ENCODE results near the gene MEGF6.

The MEGF6 gene

GRCh38 chr1:3555131-3555920 lies 56.0 kb downstream of the MEGF6 start:
- DNase-seq (ENCODE audit: low spot score) = no peak

DNA sequence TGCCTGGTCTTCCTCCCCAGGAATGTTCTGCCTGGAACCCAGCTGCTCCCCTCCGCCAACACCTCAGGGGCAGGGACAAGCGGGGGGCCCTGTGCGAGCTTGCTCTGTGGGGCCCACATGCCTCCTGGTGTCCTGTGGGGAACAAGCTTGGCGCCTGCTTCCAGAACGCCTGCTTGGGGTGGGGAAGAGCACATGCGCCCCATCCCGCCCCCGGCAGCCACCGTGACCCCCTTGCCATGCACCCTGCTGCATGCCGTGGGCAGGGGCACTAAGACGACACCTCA lies 57.4 kb downstream of the MEGF6 start:
- DNase-seq (ENCODE audit: low spot score) = no peak

GRCh38 chr1:3553166-3553939 lies 58.0 kb downstream of the MEGF6 start:
- DNase-seq (ENCODE audit: low spot score) = no peak

DNA sequence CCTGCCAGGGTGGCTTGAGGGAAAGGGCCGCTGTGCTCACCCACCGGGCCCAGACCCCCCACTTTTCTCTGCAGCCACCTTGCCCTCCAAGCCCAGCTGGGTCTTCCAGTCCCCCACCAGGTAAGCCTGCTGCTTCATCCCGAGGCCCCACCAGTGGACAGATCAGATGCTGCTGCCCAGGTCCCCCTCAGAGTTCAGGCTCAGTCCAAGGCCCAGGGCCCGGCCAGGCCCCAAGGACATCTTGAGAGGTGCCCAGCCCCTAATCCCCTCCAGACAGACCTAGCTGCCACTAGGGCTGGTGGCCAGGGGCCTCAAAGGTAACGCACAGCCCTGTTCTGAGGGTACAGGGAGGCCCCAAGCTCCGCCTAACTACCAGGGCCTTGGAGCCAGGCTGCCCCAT lies 58.6 kb downstream of the MEGF6 start:
- no peak for DNase-seq (ENCODE audit: low spot score)

GRCh38 chr1:3552176-3552575 lies 59.1 kb downstream of the MEGF6 start:
- DNase-seq (ENCODE audit: low spot score) = no peak

DNA sequence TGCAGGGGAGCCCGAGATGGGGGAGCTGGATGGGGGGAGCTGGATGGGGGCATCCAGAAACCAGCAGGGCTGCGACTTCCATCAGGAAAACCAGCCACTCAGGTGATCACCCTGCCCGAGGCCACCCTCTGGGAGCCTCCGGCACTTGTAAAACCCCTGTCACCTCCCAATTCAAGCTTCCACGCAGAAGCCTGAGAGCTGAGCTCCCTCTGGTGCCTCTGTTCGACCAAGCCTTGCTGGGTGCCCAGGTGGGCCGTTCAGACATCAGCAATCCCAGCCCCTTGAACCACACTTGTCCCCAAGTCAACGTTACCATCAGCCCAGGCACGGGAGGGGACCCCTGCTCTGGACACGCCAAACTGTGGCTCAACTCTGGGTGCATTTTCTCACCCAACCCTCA lies 59.6 kb downstream of the MEGF6 start:
- DNase-seq (ENCODE audit: low spot score) = no peak

GRCh38 chr1:3551290-3551678 lies 60.0 kb downstream of the MEGF6 start:
- DNase-seq (ENCODE audit: low spot score) = peak; percentile 55

GRCh38 chr1:3550511-3551289 lies 60.6 kb downstream of the MEGF6 start:
- DNase-seq (ENCODE audit: low spot score) = no peak

DNA sequence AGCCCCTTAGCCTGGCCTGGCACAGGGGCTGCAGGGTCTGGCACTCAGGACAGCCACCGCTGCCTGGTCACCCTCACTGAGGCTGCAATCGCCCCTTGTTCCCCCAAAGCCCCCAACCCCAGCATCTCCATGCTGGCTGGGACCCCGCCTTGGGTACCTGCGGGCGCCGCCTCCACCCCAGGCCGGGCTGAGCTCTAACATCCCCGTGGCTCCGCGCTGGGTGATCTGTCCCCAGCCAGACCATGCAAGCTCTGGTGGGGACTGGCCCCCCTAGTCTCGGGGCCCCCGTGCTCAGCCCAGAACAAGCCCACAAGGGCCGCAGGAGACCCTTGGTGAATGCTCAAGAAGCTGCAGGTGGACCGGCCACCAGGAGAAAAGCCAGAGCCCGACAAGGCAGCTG lies 62.4 kb downstream of the MEGF6 start:
- no peak for DNase-seq (ENCODE audit: low spot score)

DNA sequence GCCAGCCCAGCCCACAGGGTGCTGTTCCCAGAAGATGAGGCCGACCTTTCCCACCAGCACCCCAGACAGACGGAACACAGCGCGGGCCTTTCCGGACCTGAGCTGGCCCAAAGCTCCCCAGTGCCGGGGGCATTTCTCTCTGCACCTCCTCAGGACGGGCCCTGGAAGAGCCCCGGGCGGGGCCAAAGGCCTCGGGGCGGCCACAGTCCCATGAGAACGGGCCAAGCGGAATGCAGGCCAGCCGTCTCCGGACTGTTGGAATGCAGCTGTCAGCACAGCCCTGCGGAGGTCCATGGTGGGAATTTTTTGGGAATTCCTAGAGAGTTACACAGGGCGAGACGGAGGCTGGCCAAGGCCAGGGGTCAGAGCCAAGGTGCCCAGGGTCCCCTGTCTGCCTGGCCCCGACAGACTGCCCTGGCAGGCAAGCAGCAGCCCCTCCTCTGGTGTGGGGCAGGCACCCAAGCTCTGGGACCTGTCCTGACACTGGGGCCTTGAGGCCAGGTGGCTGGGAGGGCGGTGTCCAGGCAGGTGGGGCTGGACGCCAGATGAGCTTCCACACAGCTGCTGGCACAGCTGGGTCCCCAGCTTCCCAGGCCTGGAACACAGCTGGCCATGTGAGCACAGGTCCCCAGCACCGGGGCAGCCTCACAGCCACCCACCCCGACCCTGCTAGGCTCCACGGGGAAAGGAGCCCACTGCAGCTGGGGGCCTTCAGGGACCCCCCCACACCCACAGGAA lies 63.0 kb downstream of the MEGF6 start:
- peak; percentile 88 for DNase-seq (ENCODE audit: low spot score)

GRCh38 chr1:3547055-3548005 lies 64.0 kb downstream of the MEGF6 start:
- peak; percentile 55 for DNase-seq (ENCODE audit: low spot score)

GRCh38 chr1:3546048-3546384 lies 65.3 kb downstream of the MEGF6 start:
- DNase-seq (ENCODE audit: low spot score) = no peak

DNA sequence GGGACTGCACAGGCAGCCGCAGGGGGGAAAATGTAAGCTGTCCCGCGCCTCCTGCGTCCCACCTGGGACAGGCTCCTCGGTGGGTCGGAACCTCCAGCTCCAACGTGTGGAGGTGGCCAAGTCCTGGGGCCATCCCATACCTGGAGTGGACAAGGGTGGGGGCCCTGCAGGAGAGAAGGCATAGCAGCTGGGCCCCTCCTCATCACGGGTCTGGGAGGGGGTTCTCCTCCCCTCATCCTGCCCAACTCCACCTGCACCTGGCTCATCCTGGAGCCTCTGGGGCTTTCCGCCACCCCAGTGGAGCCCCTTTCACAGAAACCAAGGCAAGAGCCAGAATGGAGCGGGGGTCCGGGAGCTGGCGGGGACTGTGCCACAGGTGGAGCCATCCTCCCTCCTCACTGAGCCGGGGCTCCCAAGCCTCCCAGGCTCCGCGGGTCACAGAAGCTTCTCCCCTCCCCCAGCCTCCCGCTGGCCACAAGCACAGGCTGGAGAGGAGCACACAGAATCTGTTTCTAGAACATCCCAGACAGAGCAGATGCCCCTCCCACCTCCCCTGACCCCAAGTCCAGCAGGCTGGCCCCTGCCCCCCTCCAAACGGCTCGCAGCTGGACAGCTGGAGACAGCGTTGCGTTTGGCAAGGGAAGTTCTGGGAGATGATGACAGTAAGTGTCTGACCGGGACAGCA lies 65.8 kb downstream of the MEGF6 start:
- DNase-seq (ENCODE audit: low spot score) = peak; percentile 54

DNA sequence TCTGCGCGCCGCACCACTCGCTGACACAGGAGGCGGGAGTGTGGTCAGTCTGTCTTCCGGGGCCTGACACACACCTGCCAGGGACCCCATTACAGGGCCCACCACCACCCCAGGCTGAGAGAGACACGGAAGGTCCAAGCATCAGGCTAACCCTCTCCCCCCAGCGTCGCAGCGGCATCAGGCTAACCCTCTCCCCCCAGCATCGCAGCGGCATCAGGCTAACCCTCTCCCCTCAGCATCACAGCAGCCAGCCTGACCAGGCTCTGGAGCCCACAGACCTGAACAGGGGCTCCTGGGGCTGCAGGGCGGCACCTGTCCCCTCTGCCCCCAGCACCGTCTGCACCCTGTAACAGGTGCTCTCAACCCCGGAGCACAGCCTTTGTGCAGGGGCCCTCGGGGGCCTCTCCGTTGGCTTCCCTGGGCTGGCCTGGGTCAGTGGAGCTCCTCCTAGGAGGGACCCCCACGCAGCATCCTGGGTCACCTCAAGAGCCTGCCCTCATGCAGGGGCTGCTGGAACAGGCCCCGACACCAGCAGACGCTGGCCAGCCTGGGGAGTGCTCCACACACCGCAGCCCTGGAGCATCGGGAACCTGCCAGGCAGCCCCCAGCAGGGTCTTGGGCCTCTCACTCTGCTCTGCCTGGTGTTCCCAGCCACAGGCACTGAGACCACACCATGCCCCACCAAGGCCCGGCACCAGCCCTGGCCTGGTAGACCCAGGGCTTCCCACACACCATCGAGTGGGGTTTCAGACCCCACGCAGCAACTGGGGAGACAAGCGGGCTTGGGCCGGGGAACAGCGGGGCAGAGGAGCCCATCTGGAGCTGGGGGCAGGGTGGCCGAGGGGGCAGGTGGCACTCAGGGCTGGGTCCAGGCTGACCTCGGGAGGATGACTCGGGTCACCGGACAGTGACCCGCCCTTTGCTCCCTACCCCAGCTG lies 67.0 kb downstream of the MEGF6 start:
- DNase-seq (ENCODE audit: low spot score) = no peak

GRCh38 chr1:3543076-3544039 lies 68.0 kb downstream of the MEGF6 start:
- peak; percentile 60 for DNase-seq (ENCODE audit: low spot score)

- no peak for DNase-seq (ENCODE audit: low spot score)
Measured at GRCh38 chr1:3542676-3543075, 68.6 kb downstream of the MEGF6 start.

DNA sequence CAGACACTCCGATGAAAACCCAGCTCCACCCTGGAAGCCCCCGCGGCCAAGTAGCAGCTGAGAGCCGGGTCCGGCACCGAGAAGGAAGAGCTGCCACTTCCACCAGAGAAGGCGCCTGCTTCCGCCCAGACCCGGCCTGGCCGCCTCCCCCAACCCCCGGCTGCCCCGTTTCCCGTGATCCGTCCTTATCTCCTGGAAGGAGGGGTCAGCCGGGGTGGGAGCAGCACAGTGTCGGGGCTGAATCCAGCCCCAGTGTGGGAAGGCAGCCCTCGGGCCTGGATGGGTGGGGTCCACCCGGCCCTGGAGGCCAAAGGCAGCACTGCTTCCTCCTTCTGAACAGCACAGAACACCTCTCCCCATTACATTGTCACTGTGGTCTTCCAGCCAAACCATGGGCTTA lies 69.4 kb downstream of the MEGF6 start:
- DNase-seq (ENCODE audit: low spot score) = no peak

DNA sequence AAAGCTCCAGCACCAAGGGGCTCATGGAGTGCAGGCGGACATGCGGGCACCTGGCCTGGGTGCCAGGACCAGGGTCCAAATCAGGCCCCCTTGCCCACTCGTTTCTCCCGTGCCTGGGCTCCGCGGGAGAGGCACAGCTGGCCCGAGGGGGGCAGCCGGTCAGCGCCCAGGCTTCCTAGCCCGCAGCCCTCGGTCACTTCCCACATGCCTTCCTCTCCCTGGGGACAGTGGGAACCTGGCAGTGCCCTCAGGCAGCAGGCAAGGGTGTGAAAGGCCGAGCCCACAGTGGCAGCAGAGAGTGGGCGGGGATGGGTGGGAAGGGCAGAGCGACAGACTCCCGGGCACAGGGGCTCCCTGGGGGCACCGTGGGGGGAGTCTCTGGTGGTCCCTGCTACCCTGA lies 69.8 kb downstream of the MEGF6 start:
- DNase-seq (ENCODE audit: low spot score) = no peak

Data from hepatic stellate cell (primary cell).